ENCODE data around the gene ERCC6L. TPM values are rescaled to one million over a fixed set of nuclear protein-coding genes. Genes with fewer than 3 reads are reported as not detected.

ERCC6L gene
- total and polyA plus RNA-seq, 2 donors (not counting 1 experiment from before 2014, with no cell fraction given): 0.34 to 0.61 TPM

- no peak overlapping the region for H3K4me3 Mint-ChIP-seq
- Histone ChIP-seq H3K36me3 (replicated peaks in 1 of 2; ENCODE audit: control extremely low read depth in 1 of 2, control insufficient read depth in 1 of 2, extremely low read depth in 1 of 2, insufficient read depth in 2 of 2, low read length in 1 of 2) (no peaks in the 10 kb centered on the region), H3K27ac (ENCODE audit: low read length in 2 of 2) (no peak overlapping the region), H3K9ac (ENCODE audit: low read length) (no peak overlapping the region), H3K4me2 (replicated peaks; ENCODE audit: low read depth, low read length, poor library complexity, severe bottlenecking) (no peak overlapping the region), H3K79me2 (ENCODE audit: control insufficient read depth, insufficient read depth, low read length) (no peaks in the 10 kb centered on the region), H2AFZ (ENCODE audit: insufficient read depth, low read depth, low read length, poor library complexity, severe bottlenecking) (no peak overlapping the region), H3K27me3 (replicated peaks in 1 of 4; ENCODE audit: control extremely low read depth in 1 of 4, control insufficient read depth in 3 of 4, insufficient read depth in 4 of 4, low read length in 3 of 4) (peaks cover 0 to 3% (median 0%) of the 10 kb centered on the region in 4 experiments), H4K20me1 (ENCODE audit: control insufficient read depth, insufficient read depth, low read length, poor library complexity, severe bottlenecking) (no peaks in the 10 kb centered on the region), H3K9me3 (ENCODE audit: control extremely low read depth in 1 of 3, control insufficient read depth in 2 of 3, insufficient read depth in 1 of 3, low read length in 2 of 3) (no peaks in the 10 kb centered on the region), H3K4me3 (ENCODE audit: control extremely low read depth in 1 of 5, extremely low read depth in 1 of 5, insufficient read depth in 1 of 5, low read depth in 2 of 5, low read length in 4 of 5) (no peak overlapping the region), H3K4me1 (ENCODE audit: control insufficient read depth in 2 of 2, insufficient read depth in 2 of 2, low read length in 2 of 2) (peaks cover 0 to 1% of the 10 kb centered on the region in 2 donors)
- no peaks in the 10 kb centered on the region for H3K9me3 Mint-ChIP-seq (ENCODE audit: insufficient read depth)
- no peak for DNase-seq
- WGBS (ENCODE audit: insufficient coverage): no CpG with 5 or more reads among the region's 1 CpG
- ChIA-PET CTCF (no interaction called here), POLR2A (no interaction called here)
- no peak for TF ChIP-seq CTCF (IDR thresholded peaks at IDR 0.05)
- no peak for TF ChIP-seq EZH2 (IDR thresholded peaks at IDR 0.05; ENCODE audit: borderline replicate concordance, insufficient read depth, low read depth, low read length, poor library complexity, severe bottlenecking)
- H3K27me3 Mint-ChIP-seq: no peaks in the 10 kb centered on the region
- H3K4me1 Mint-ChIP-seq: peaks cover under 1% of the 10 kb centered on the region
- no peak for ATAC-seq (ENCODE audit: low read depth)
- intact Hi-C loops (cut with micrococcal nuclease): no loop called here
- no peak overlapping the region for H3K27ac Mint-ChIP-seq
Observed at GRCh38 chrX:72282302-72282701, 43.5 kb upstream of the ERCC6L start.

DNA sequence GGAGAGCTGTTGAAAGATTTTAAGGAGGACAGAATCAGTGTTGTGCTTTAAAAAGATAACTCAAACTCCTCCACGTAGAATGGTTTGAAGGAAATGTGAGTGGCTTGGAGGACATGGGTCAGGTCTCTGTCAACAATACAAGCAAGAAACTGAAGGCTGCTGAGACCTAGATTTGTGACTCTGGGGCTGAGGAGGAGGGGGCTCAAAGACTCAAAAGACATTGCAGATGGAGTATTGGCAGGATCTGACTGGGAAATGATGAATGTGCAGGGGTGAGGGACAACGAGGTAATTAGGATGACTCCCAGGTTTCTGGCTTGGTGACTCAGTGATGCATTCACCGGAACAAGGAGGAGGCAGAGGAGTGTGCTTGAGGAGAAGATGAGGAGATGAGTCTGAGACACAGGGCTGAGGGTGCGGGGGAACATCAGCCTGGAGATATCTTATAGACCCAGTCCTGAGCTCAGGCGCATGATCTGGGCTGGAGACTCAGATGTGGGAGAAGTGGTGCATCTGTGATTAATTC is 41.6 kb upstream of the ERCC6L start:
- CTCF ChIA-PET: no interaction called here
- H3K27me3 ChIP-seq (replicated peaks in 1 of 4; ENCODE audit: control extremely low read depth in 1 of 4, control insufficient read depth in 3 of 4, insufficient read depth in 4 of 4, low read length in 3 of 4): peaks cover 0 to 3% (median 0%) of the 10 kb centered on the region in 4 experiments
- no peak overlapping the region for H3K4me3 ChIP-seq (ENCODE audit: control extremely low read depth in 1 of 5, extremely low read depth in 1 of 5, insufficient read depth in 1 of 5, low read depth in 2 of 5, low read length in 4 of 5)
- no peak overlapping the region for H2AFZ ChIP-seq (ENCODE audit: insufficient read depth, low read depth, low read length, poor library complexity, severe bottlenecking)
- no peaks in the 10 kb centered on the region for H3K36me3 ChIP-seq (replicated peaks in 1 of 2; ENCODE audit: control extremely low read depth in 1 of 2, control insufficient read depth in 1 of 2, extremely low read depth in 1 of 2, insufficient read depth in 2 of 2, low read length in 1 of 2)
- H3K4me1 ChIP-seq (ENCODE audit: control insufficient read depth in 2 of 2, insufficient read depth in 2 of 2, low read length in 2 of 2): peaks cover 10 to 11% of the 10 kb centered on the region in 2 donors
- TF ChIP-seq CTCF (IDR thresholded peaks at IDR 0.05) (no peak), EZH2 (IDR thresholded peaks at IDR 0.05; ENCODE audit: borderline replicate concordance, insufficient read depth, low read depth, low read length, poor library complexity, severe bottlenecking) (no peak)
- Mint-ChIP-seq H3K9me3 (ENCODE audit: insufficient read depth) (no peaks in the 10 kb centered on the region), H3K4me3 (no peak overlapping the region), H3K27me3 (no peaks in the 10 kb centered on the region), H3K4me1 (peaks cover 8% of the 10 kb centered on the region), H3K27ac (no peak overlapping the region)
- peaks cover 6% of the 10 kb centered on the region for H3K79me2 ChIP-seq (ENCODE audit: control insufficient read depth, insufficient read depth, low read length)
- DNase-seq (no peak), ATAC-seq (ENCODE audit: low read depth) (no peak)
- H3K4me2 ChIP-seq (replicated peaks; ENCODE audit: low read depth, low read length, poor library complexity, severe bottlenecking): no peak overlapping the region
- H4K20me1 ChIP-seq (ENCODE audit: control insufficient read depth, insufficient read depth, low read length, poor library complexity, severe bottlenecking): no peaks in the 10 kb centered on the region
- 100% methylated on average over 4 of the region's 5 CpGs for WGBS (ENCODE audit: insufficient coverage)
- H3K9ac ChIP-seq (ENCODE audit: low read length): no peak overlapping the region
- POLR2A ChIA-PET: no interaction called here
- no peak overlapping the region for H3K27ac ChIP-seq (ENCODE audit: low read length in 2 of 2)
- intact Hi-C loops (cut with micrococcal nuclease): no loop called here
- no peaks in the 10 kb centered on the region for H3K9me3 ChIP-seq (ENCODE audit: control extremely low read depth in 1 of 3, control insufficient read depth in 2 of 3, insufficient read depth in 1 of 3, low read length in 2 of 3)
